Endodermal cell (in vitro differentiated cells): ENCODE results near the gene KCND2. TPM values are rescaled to one million over a fixed set of nuclear protein-coding genes. Genes with fewer than 3 reads are reported as not detected.

Source experiments
- DNase-seq: peaks from one replicate; pipeline ENCODE4 v3.0.0-alpha.2; 2017
- H3K27ac ChIP-seq: 2 replicates; pipeline ENCODE4 v1.5.1; 2013; ENCODE audit warnings: mild to moderate bottlenecking, low read depth, low read length, moderate library complexity
- H3K27me3 ChIP-seq: 2 replicates; pipeline ENCODE4 v1.6.1; 2013; ENCODE audit warnings: mild to moderate bottlenecking, low read length, moderate library complexity; ENCODE audit not compliant: insufficient read depth, control insufficient read depth, poor library complexity, severe bottlenecking
- H3K36me3 ChIP-seq: 2 replicates; pipeline ENCODE4 v1.7.0; 2013; ENCODE audit warnings: mild to moderate bottlenecking, low read length, moderate library complexity; ENCODE audit not compliant: control insufficient read depth, insufficient read depth
- H3K4me1 ChIP-seq: one replicate; pipeline ENCODE4 v1.7.0; 2013; ENCODE audit warnings: low read length; ENCODE audit not compliant: control insufficient read depth, insufficient read depth
- H3K4me3 ChIP-seq: 2 replicates; pipeline ENCODE4 v1.5.1; 2013; ENCODE audit warnings: mild to moderate bottlenecking, low read length, moderate library complexity
- H3K9ac ChIP-seq: 2 replicates; pipeline ENCODE4 v1.6.1; 2013; ENCODE audit warnings: mild to moderate bottlenecking, low read length, moderate library complexity; ENCODE audit not compliant: poor library complexity, severe bottlenecking; ENCODE audit errors: extremely low read depth
- H3K9me3 ChIP-seq: 2 replicates; pipeline ENCODE4 v1.6.1; 2013; ENCODE audit warnings: mild to moderate bottlenecking, low read length, moderate library complexity; ENCODE audit not compliant: control insufficient read depth
- H3K27ac Mint-ChIP-seq: 2 replicates; pipeline ENCODE4 v1.8.0; 2020; ENCODE audit warnings: mixed read lengths
- H3K27me3 Mint-ChIP-seq: 2 replicates; pipeline ENCODE4 v1.8.0; 2021; ENCODE audit warnings: mild to moderate bottlenecking, mixed read lengths; ENCODE audit not compliant: insufficient read depth
- H3K36me3 Mint-ChIP-seq: 2 replicates; pipeline ENCODE4 v1.8.0; 2020; ENCODE audit warnings: low read depth, mixed read lengths
- H3K4me1 Mint-ChIP-seq: 2 replicates; pipeline ENCODE4 v1.8.0; 2020; ENCODE audit warnings: mixed read lengths
- H3K4me3 Mint-ChIP-seq: 2 replicates; pipeline ENCODE4 v1.8.0; 2020; ENCODE audit warnings: mild to moderate bottlenecking, moderate library complexity, mixed read lengths
- H3K9me3 Mint-ChIP-seq: 2 replicates; pipeline ENCODE4 v1.8.0; 2020; ENCODE audit warnings: mild to moderate bottlenecking, mixed read lengths
- CTCF ChIP-seq: fragments of 200-600 bp; sonication (generic); conservative IDR thresholded peaks from 2 replicates; pipeline ENCODE4 v1.5.0; 2021; ENCODE audit warnings: antibody characterized with exemption, mild to moderate bottlenecking
- WGBS, 2 experiments: methylation state at CpG; one replicate each; pipeline versions ENCODE4 v1.1.5 to v1.1.7; 2013; ENCODE audit warnings: missing lambda C conversion rate in 2 of 2, mixed read lengths in 1 of 2; ENCODE audit not compliant: insufficient coverage in 1 of 2, insufficient read length in 1 of 2; 5-methylcytosine and 5-hydroxymethylcytosine counted together
- total RNA-seq, 2 donors: library from RNA; stranded (reverse); fragmentation: NEBNext Ultra II Directional in 1 of 2; extraction: Animal tissue kit (Norgen Biotek cat#: 25700) in 1 of 2; gene quantifications; 2 replicates in 1 of 2; 3 replicates in 1 of 2; pipeline ENCODE4 v1.2.1, GENCODE V29; 2021

The KCND2 gene
- total RNA-seq, 2 donors from 2014 or later = 0.71 to 4.6 TPM

- H3K4me1 Mint-ChIP-seq = no peaks in the 10 kb centered on the region
Observed at GRCh38 chr7:120260111-120260510, 12.9 kb upstream of the KCND2 start.

GRCh38 chr7:120272261-120272660 is 714 bp upstream of the KCND2 start:
- DNase-seq = peak; percentile 74
- Histone ChIP-seq H3K4me3 (peak overlapping the region; percentile 80), H3K27ac (no peak overlapping the region), H3K9me3 (no peaks in the 10 kb centered on the region), H3K36me3 (no peaks in the 10 kb centered on the region), H3K9ac (no peak overlapping the region), H3K4me1 (no peaks in the 10 kb centered on the region), H3K27me3 (peaks cover 31% of the 10 kb centered on the region)
- Mint-ChIP-seq H3K27ac (no peak overlapping the region), H3K4me3 (peak overlapping the region; percentile 90), H3K9me3 (no peaks in the 10 kb centered on the region), H3K4me1 (peaks cover 9% of the 10 kb centered on the region), H3K27me3 (peaks cover 32% of the 10 kb centered on the region), H3K36me3 (no peaks in the 10 kb centered on the region)
- peak; percentile 85 for TF ChIP-seq CTCF
- 0% methylated on average over 2 to 17 of the region's 17 CpGs for WGBS, 2 experiments

More at GRCh38 chr7:120260111-120260510, 12.9 kb upstream of the KCND2 start:
- H3K36me3 ChIP-seq = no peaks in the 10 kb centered on the region
- no peaks in the 10 kb centered on the region for H3K27me3 ChIP-seq
- Mint-ChIP-seq H3K27me3 (no peaks in the 10 kb centered on the region), H3K36me3 (peaks cover 6% of the 10 kb centered on the region), H3K4me3 (no peak overlapping the region), H3K9me3 (peaks cover 25% of the 10 kb centered on the region), H3K27ac (no peak overlapping the region)
- H3K9me3 ChIP-seq = peaks cover 6% of the 10 kb centered on the region
- no peak overlapping the region for H3K4me3 ChIP-seq
- TF ChIP-seq CTCF = no peak
- no peaks in the 10 kb centered on the region for H3K4me1 ChIP-seq
- H3K9ac ChIP-seq = no peak overlapping the region
- no peak overlapping the region for H3K27ac ChIP-seq
- no peak for DNase-seq
- WGBS, 2 experiments = 60% methylated on average over 1 of the region's 1 CpG; no CpG with 5 or more reads in 1 of the 2 experiments

GRCh38 chr7:120273476-120273975 is 551 bp downstream of the KCND2 start:
- no peak overlapping the region for H3K27ac ChIP-seq
- H3K4me1 ChIP-seq = no peaks in the 10 kb centered on the region
- TF ChIP-seq CTCF = no peak
- peaks cover 31% of the 10 kb centered on the region for H3K27me3 ChIP-seq
- no peaks in the 10 kb centered on the region for H3K9me3 ChIP-seq
- DNase-seq = peak; percentile 86
- no peaks in the 10 kb centered on the region for H3K9me3 Mint-ChIP-seq
- WGBS, 2 experiments = 1% methylated on average over 35 of the region's 38 CpGs; no CpG with 5 or more reads in 1 of the 2 experiments
- H3K27ac Mint-ChIP-seq = peak overlapping the region; percentile 86
- peaks cover 9% of the 10 kb centered on the region for H3K4me1 Mint-ChIP-seq
- H3K9ac ChIP-seq = no peak overlapping the region
- H3K27me3 Mint-ChIP-seq = peaks cover 32% of the 10 kb centered on the region
- no peaks in the 10 kb centered on the region for H3K36me3 Mint-ChIP-seq
- H3K36me3 ChIP-seq = no peaks in the 10 kb centered on the region
- peak overlapping the region; percentile 78 for H3K4me3 ChIP-seq
- peak overlapping the region; percentile 90 for H3K4me3 Mint-ChIP-seq
